ENCODE results near the gene SVBP.
"Not testable (repeated sequence)": the region's sequence is repeated elsewhere in the genome, so short reads cannot be mapped to it uniquely, and the experiment has no call there.

SVBP gene

DNA sequence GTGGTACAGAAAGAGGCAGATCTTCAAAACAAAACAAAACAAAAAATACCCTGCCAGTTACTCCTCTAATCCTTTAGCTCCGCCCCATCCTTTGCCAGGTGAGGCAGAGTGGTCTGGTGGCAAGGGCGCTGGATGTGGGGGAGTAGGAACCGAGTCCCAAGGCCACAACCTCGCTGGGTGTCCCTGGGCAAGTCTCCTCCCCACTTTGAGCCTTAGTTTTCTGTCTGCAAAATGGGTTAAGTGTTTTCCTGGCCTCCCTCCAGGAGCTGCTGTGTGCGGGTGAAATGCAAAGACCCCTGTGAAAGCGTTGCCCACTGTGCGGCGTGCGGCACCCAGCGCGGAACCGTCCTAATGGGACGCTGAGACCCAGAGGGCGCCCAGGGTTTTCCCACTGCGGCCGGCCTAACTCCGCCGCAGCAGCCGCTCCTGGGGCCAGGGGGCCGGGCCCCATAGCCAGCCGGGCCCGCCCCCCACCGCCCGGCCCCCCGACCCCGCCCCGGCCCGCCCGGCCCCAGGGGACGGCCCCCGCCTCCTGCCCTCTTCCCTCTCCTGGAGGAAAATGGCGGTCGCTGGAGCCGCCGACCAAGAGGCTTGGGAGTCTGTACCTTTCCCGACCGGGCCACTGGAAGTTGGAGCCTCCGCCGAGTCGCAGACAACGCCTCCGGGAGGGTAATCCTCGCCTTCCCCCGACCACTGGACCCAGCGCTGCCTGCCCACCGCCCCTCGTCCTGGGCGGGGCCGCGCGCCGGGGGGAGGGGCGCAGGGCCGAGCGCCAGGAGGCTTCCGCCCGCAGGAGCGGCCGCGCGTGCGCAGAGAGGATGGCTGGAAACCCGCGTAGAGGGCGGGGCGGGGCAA lies at the start of gene SVBP, which contains the start of gene ERMAP:
TSS of gene SVBP (minus strand) at position 813 of the 855 bp plus-strand sequence. CDS start 853 bp downstream, outside the sequence.
TSS of gene ERMAP (plus strand) at position 538 of the 855 bp plus-strand sequence. CDS start 13,327 bp downstream, outside the sequence.
- peaks cover 11% of the 10 kb centered on the region for H3K4me1 ChIP-seq (ENCODE audit: control insufficient read depth, insufficient read depth, low read length)
- peak within 1 kb of the TSS; percentile 83 for H3K9ac ChIP-seq (ENCODE audit: low read length)
- no peaks in the 10 kb centered on the region for H3K27me3 ChIP-seq (ENCODE audit: control insufficient read depth, insufficient read depth, low read length)
- H3K9me3 ChIP-seq (ENCODE audit: control insufficient read depth, low read length), result no peaks in the 10 kb centered on the region
- no peaks in the 10 kb centered on the region for H3K36me3 ChIP-seq (ENCODE audit: control insufficient read depth, insufficient read depth, low read length)
- H3K4me3 ChIP-seq (ENCODE audit: low read length), result peak within 1 kb of the TSS; percentile 34

GRCh38 chr1:42866549-42866948 lies 49.4 kb upstream of the SVBP start:
- Histone ChIP-seq H3K36me3 (ENCODE audit: control insufficient read depth, insufficient read depth, low read length) (no peaks in the 10 kb centered on the region), H3K9me3 (ENCODE audit: control insufficient read depth, low read length) (no peaks in the 10 kb centered on the region), H3K4me3 (ENCODE audit: low read length) (no peak overlapping the region), H3K9ac (ENCODE audit: low read length) (no peak overlapping the region), H3K4me1 (ENCODE audit: control insufficient read depth, insufficient read depth, low read length) (no peaks in the 10 kb centered on the region), H3K27me3 (ENCODE audit: control insufficient read depth, insufficient read depth, low read length) (peaks cover 5% of the 10 kb centered on the region)

DNA sequence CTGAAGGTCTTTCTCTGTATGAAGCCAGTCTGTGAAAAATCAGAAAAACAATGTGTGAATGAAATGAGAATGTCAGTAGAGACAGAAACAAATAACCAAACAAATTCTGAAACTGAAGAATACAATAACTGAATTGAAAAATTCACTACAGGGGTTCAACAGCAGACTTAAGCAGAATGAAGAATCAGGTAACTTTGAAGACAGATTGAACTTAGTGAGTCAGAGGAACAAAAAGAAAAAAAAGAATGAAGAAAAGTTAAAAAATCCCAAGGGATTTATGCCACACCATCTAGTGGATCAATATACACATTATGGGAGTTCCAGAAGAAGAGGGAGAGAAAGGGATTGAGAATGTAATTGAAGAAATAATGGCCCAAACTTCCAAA lies 43.8 kb upstream of the SVBP start:
- Histone ChIP-seq H3K9ac (ENCODE audit: low read length) (no peak overlapping the region), H3K9me3 (ENCODE audit: control insufficient read depth, low read length) (no peaks in the 10 kb centered on the region), H3K36me3 (ENCODE audit: control insufficient read depth, insufficient read depth, low read length) (no peaks in the 10 kb centered on the region), H3K4me1 (ENCODE audit: control insufficient read depth, insufficient read depth, low read length) (no peaks in the 10 kb centered on the region), H3K4me3 (ENCODE audit: low read length) (no peak overlapping the region), H3K27me3 (ENCODE audit: control insufficient read depth, insufficient read depth, low read length) (peaks cover 5% of the 10 kb centered on the region)

DNA sequence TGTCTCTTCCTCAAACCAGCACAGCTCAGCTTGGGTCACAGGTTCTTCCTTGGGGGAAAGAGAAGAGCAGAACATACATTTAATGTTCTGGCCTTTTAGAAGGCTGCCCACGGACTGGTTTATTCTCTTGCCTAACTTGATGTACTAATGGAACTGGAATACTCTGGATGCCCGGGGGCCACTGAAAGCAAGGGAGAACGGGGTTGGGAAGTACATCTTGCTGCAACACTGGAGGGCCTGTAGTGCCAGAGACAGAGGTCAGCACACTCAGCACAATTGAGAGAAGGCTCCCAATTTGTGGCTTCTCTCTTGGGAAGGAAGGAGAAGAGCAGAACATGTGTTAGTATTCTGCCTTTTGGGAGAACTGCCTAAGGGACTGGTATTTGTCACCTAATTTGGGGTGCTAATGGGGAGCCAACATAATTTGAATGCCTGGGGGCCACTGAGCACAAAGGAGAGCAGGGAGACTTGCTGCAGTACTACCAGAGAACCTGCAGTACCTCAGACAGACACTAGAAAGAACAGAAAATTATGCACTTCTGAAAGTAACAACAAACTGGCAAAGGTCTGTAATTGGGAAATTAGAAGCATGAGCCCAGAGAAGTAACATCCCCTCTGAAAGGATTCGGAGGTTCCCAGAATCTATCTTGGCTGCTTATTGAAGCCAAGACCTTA lies 43.3 kb upstream of the SVBP start:
- no peaks in the 10 kb centered on the region for H3K9me3 ChIP-seq (ENCODE audit: control insufficient read depth, low read length)
- H3K4me1 ChIP-seq (ENCODE audit: control insufficient read depth, insufficient read depth, low read length), result no peaks in the 10 kb centered on the region
- H3K9ac ChIP-seq (ENCODE audit: low read length), result no peak overlapping the region
- no peak overlapping the region for H3K4me3 ChIP-seq (ENCODE audit: low read length)
- no peaks in the 10 kb centered on the region for H3K36me3 ChIP-seq (ENCODE audit: control insufficient read depth, insufficient read depth, low read length)
- H3K27me3 ChIP-seq (ENCODE audit: control insufficient read depth, insufficient read depth, low read length), result peaks cover 5% of the 10 kb centered on the region

DNA sequence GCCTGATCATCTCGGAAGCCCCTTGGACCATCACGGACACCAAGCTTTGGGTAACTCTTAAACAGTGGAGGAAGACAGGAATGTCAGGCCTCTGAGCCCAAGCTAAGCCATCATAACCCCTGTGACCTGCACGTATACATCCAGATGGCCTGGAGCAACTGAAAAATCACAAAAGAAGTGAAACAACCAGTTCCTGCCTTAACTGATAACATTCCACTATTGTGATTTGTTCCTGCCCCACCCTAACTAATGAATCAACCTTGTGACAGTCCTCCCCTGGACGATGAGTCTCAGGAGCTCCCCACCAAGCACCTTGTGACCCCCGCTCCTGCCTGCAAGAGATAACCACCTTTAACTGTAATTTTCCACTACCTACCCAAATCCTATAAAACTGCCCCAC lies 42.2 kb upstream of the SVBP start:
- H3K9me3 ChIP-seq (ENCODE audit: control insufficient read depth, low read length); H3K9ac ChIP-seq (ENCODE audit: low read length); H3K27me3 ChIP-seq (ENCODE audit: control insufficient read depth, insufficient read depth, low read length); H3K36me3 ChIP-seq (ENCODE audit: control insufficient read depth, insufficient read depth, low read length); H3K4me3 ChIP-seq (ENCODE audit: low read length); H3K4me1 ChIP-seq (ENCODE audit: control insufficient read depth, insufficient read depth, low read length): not testable (repeated sequence)

- H3K4me3 ChIP-seq (ENCODE audit: low read length); H3K9me3 ChIP-seq (ENCODE audit: control insufficient read depth, low read length); H3K36me3 ChIP-seq (ENCODE audit: control insufficient read depth, insufficient read depth, low read length); H3K4me1 ChIP-seq (ENCODE audit: control insufficient read depth, insufficient read depth, low read length); H3K27me3 ChIP-seq (ENCODE audit: control insufficient read depth, insufficient read depth, low read length); H3K9ac ChIP-seq (ENCODE audit: low read length): not testable (repeated sequence)
These were observed 39.4 kb upstream of the SVBP start for GRCh38 chr1:42856554-42856953.

GRCh38 chr1:42853116-42853884 lies 36.1 kb upstream of the SVBP start:
- H3K27me3 ChIP-seq (ENCODE audit: control insufficient read depth, insufficient read depth, low read length), result no peaks in the 10 kb centered on the region
- H3K4me1 ChIP-seq (ENCODE audit: control insufficient read depth, insufficient read depth, low read length), result no peaks in the 10 kb centered on the region
- H3K36me3 ChIP-seq (ENCODE audit: control insufficient read depth, insufficient read depth, low read length), result peaks cover 7% of the 10 kb centered on the region
- no peaks in the 10 kb centered on the region for H3K9me3 ChIP-seq (ENCODE audit: control insufficient read depth, low read length)
- no peak overlapping the region for H3K4me3 ChIP-seq (ENCODE audit: low read length)
- no peak overlapping the region for H3K9ac ChIP-seq (ENCODE audit: low read length)

GRCh38 chr1:42852608-42852980 lies 35.4 kb upstream of the SVBP start:
- no peak overlapping the region for H3K4me3 ChIP-seq (ENCODE audit: low read length)
- H3K36me3 ChIP-seq (ENCODE audit: control insufficient read depth, insufficient read depth, low read length), result peaks cover 7% of the 10 kb centered on the region
- no peaks in the 10 kb centered on the region for H3K27me3 ChIP-seq (ENCODE audit: control insufficient read depth, insufficient read depth, low read length)
- no peaks in the 10 kb centered on the region for H3K9me3 ChIP-seq (ENCODE audit: control insufficient read depth, low read length)
- H3K9ac ChIP-seq (ENCODE audit: low read length), result no peak overlapping the region
- peaks cover 2% of the 10 kb centered on the region for H3K4me1 ChIP-seq (ENCODE audit: control insufficient read depth, insufficient read depth, low read length)

- peaks cover 7% of the 10 kb centered on the region for H3K4me1 ChIP-seq (ENCODE audit: control insufficient read depth, insufficient read depth, low read length)
- no peak overlapping the region for H3K4me3 ChIP-seq (ENCODE audit: low read length)
- H3K27me3 ChIP-seq (ENCODE audit: control insufficient read depth, insufficient read depth, low read length), result no peaks in the 10 kb centered on the region
- no peaks in the 10 kb centered on the region for H3K9me3 ChIP-seq (ENCODE audit: control insufficient read depth, low read length)
- peaks cover 7% of the 10 kb centered on the region for H3K36me3 ChIP-seq (ENCODE audit: control insufficient read depth, insufficient read depth, low read length)
- no peak overlapping the region for H3K9ac ChIP-seq (ENCODE audit: low read length)
These were observed 34.9 kb upstream of the SVBP start for GRCh38 chr1:42851960-42852607.

DNA sequence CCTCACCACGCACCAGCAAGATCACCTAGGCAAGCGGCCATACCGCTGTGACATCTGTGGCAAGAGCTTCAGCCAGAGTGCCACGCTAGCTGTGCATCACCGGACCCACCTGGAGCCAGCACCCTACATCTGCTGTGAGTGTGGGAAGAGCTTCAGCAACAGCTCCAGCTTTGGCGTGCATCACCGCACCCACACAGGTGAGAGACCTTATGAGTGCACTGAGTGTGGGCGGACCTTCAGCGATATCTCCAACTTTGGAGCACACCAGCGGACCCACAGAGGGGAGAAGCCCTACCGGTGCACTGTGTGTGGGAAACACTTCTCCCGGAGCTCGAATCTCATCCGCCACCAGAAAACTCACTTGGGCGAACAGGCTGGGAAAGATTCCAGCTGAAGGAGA lies 34.2 kb upstream of the SVBP start:
- no peak overlapping the region for H3K4me3 ChIP-seq (ENCODE audit: low read length)
- H3K36me3 ChIP-seq (ENCODE audit: control insufficient read depth, insufficient read depth, low read length), result peaks cover 7% of the 10 kb centered on the region
- H3K9me3 ChIP-seq (ENCODE audit: control insufficient read depth, low read length), result no peaks in the 10 kb centered on the region
- H3K4me1 ChIP-seq (ENCODE audit: control insufficient read depth, insufficient read depth, low read length), result peaks cover 10% of the 10 kb centered on the region
- H3K9ac ChIP-seq (ENCODE audit: low read length), result no peak overlapping the region
- no peaks in the 10 kb centered on the region for H3K27me3 ChIP-seq (ENCODE audit: control insufficient read depth, insufficient read depth, low read length)

DNA sequence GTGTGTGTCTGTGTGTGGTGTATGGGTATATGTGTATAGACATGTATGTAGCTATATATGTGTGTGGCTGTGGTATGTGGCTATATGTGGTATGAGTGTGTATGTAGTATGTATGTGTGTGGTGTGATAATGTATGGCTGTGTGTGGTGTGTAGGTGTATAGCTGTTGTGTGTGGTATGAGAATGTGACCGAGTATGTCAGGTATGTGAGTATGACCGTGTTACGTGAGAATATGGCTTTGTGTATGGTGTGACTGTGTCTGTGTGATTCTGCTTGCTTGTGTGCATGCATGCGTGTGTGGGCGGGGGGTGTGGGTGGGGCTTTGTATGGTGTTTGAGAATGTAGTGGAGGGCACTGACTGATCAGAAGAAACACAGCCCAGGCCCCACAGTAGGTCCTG lies 32.7 kb upstream of the SVBP start:
- H3K27me3 ChIP-seq (ENCODE audit: control insufficient read depth, insufficient read depth, low read length), result no peaks in the 10 kb centered on the region
- H3K9me3 ChIP-seq (ENCODE audit: control insufficient read depth, low read length), result no peaks in the 10 kb centered on the region
- no peak overlapping the region for H3K9ac ChIP-seq (ENCODE audit: low read length)
- H3K36me3 ChIP-seq (ENCODE audit: control insufficient read depth, insufficient read depth, low read length), result peaks cover 7% of the 10 kb centered on the region
- peaks cover 10% of the 10 kb centered on the region for H3K4me1 ChIP-seq (ENCODE audit: control insufficient read depth, insufficient read depth, low read length)
- H3K4me3 ChIP-seq (ENCODE audit: low read length), result no peak overlapping the region
